Heart left ventricle (tissue), 16 donors: ENCODE measurements around the gene COA1. TPM values are rescaled to one million over a fixed set of nuclear protein-coding genes. Genes with fewer than 3 reads are reported as not detected.
"Not testable (repeated sequence)": the region's sequence is repeated elsewhere in the genome, so short reads cannot be mapped to it uniquely, and the experiment has no call there.

Experiments
- ATAC-seq, 4 donors: fragments of 200-7000 bp; cut with Tn5 transposase; one replicate each; pipeline ENCODE4 v1.9.1; 2020 to 2022; ENCODE audit warnings: moderate library complexity in 4 of 4, mild to moderate bottlenecking in 3 of 4, moderate number of reproducible peaks in 1 of 4
- DNase-seq, 5 donors: peaks; one replicate each; pipeline ENCODE4 v3.0.0-alpha.2; 2020
- H3K27ac ChIP-seq, 12 donors: fragments of 200-600 bp; sonication (generic) in 4 of 12; one replicate each; pipeline versions ENCODE4 v1.5.0 to v1.8.0; 2016 to 2022; ENCODE audit warnings: mild to moderate bottlenecking in 2 of 12
- H3K27me3 ChIP-seq, 9 donors: fragments of 200-600 bp; sonication (generic) in 2 of 9; one replicate each; pipeline versions ENCODE4 v1.5.1 to v1.8.0; 2016 to 2022; ENCODE audit warnings: mild to moderate bottlenecking in 3 of 9
- H3K36me3 ChIP-seq, 9 donors: fragments of 200-600 bp; sonication (generic) in 2 of 9; one replicate each; pipeline versions ENCODE4 v1.5.0 to v1.8.0; 2018 to 2022; ENCODE audit warnings: mild to moderate bottlenecking in 2 of 9
- H3K4me1 ChIP-seq, 12 donors: fragments of 200-600 bp; sonication (generic) in 4 of 12; one replicate each; pipeline versions ENCODE4 v1.5.0 to v1.8.0; 2016 to 2022; ENCODE audit warnings: mild to moderate bottlenecking in 3 of 12
- H3K4me3 ChIP-seq, 12 donors: fragments of 200-600 bp; sonication (generic) in 4 of 12; one replicate each; pipeline versions ENCODE4 v1.5.0 to v1.8.0; 2017 to 2022; ENCODE audit warnings: mild to moderate bottlenecking in 9 of 12, moderate library complexity in 4 of 12
- H3K9me3 ChIP-seq, 12 donors: fragments of 200-600 bp; sonication (generic) in 4 of 12; one replicate each; pipeline versions ENCODE4 v1.5.0 to v1.8.0; 2016 to 2022; ENCODE audit warnings: mild to moderate bottlenecking in 1 of 12
- POLR2A ChIP-seq, 2 donors: fragments of 450-650 bp; IDR thresholded peaks; one replicate each; pipeline ENCODE4 v1.6.1; 2017; ENCODE audit warnings: antibody characterized with exemption in 2 of 2, mild to moderate bottlenecking in 2 of 2, moderate library complexity in 2 of 2
- WGBS, 4 donors: extraction: QIAGEN DNeasy Blood & Tissue Kit in 2 of 4; methylation state at CpG; one replicate each; pipeline versions ENCODE4 v1.1.5 to v1.1.7; 2013 to 2018; 5-methylcytosine and 5-hydroxymethylcytosine counted together
- intact Hi-C, 10 donors: fragments of 100-400 bp; cut with DNase I; formaldehyde crosslinking; loops; one replicate each; pipeline versions ENCODE4 v1.11.1 to v1.14.2; 2022
- polyA plus RNA-seq, 2 donors: library from polyadenylated mRNA; stranded (reverse); fragments of 200-250 nt; gene quantifications; one replicate each; pipeline ENCODE4 v1.2.3, GENCODE V29; 2013
- total RNA-seq, 9 donors: library from RNA; depleted of rRNA in 2 of 9; stranded (reverse); fragments of >200 nt in 2 of 9; fragmentation: NEBNext Ultra II Directional in 3 of 9; extraction: Animal tissue kit (Norgen Biotek cat#: 25700) in 3 of 9; gene quantifications; one replicate each; pipeline versions ENCODE4 v1.1.0 to v1.2.4, GENCODE V29; 2016 to 2023
- TF ChIP-seq, protein P1 (sequence below), 12 donors: fragments of 200-600 bp; sonication (generic) in 4 of 12; IDR thresholded peaks; one replicate each; pipeline versions ENCODE4 v1.5.0 to v1.8.0; 2018 to 2022; ENCODE audit warnings: antibody characterized with exemption in 12 of 12, mild to moderate bottlenecking in 5 of 12
- donor health status: ischemic (EF 13 %, LVEDD 7.1; RV severe dilation, severe dysfunction).
- donor health status: healthy with polysubstance abuse.
- donor health status: DM: no; HTN: yes; CAD: no.
- donor health status: DM: no; HTN: no; CAD: no.
- donor health status: ischemic (EF 25% LVEDD 6.9; RV normal size, moderate dysfunction).
- donor health status: ischemic (EF 25% LVEDD 5.7; RV mildly dilated, moderate dysfunction).
- donor health status: healthy.
- donor health status: DM: yes; HTN: yes; CAD: no.
- donor health status: ischemic (EF 35%, LVEDD 5.7; RV mildly dilated, moderate dysfunction).
- donor health status: nonischemic (EF 11% LVEDD 7.7; RV severe dilation, severe dysfunction).
- donor health status: DM: yes; HTN: yes; CAD: no.
- donor health status: PGD.
- donor health status: ischemic (EF 29% LVEDD 5.4; RV normal size, mild dysfunction).
- donor health status: nonischemic (EF 23%, LVEDD 6.1; RV moderate dilation, normal function).

The COA1 gene
- total and polyA plus RNA-seq, 11 donors, result 57.5 to 81.2 (median 68.6) TPM

- no peak for TF ChIP-seq POLR2A (IDR thresholded peaks at IDR 0.05)
- TF ChIP-seq, protein P1, sequence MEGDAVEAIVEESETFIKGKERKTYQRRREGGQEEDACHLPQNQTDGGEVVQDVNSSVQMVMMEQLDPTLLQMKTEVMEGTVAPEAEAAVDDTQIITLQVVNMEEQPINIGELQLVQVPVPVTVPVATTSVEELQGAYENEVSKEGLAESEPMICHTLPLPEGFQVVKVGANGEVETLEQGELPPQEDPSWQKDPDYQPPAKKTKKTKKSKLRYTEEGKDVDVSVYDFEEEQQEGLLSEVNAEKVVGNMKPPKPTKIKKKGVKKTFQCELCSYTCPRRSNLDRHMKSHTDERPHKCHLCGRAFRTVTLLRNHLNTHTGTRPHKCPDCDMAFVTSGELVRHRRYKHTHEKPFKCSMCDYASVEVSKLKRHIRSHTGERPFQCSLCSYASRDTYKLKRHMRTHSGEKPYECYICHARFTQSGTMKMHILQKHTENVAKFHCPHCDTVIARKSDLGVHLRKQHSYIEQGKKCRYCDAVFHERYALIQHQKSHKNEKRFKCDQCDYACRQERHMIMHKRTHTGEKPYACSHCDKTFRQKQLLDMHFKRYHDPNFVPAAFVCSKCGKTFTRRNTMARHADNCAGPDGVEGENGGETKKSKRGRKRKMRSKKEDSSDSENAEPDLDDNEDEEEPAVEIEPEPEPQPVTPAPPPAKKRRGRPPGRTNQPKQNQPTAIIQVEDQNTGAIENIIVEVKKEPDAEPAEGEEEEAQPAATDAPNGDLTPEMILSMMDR (IDR thresholded peaks at IDR 0.05), result no peak
- Histone ChIP-seq H3K27me3 (no peaks in the 10 kb centered on the region), H3K4me1 (peaks cover 0 to 31% (median 0%) of the 10 kb centered on the region in 12 donors), H3K4me3 (no peak overlapping the region), H3K27ac (no peak overlapping the region), H3K9me3 (no peaks in the 10 kb centered on the region), H3K36me3 (peaks cover 0 to 58% (median 45%) of the 10 kb centered on the region in 9 donors)
- ATAC-seq (no peak), DNase-seq (no peak)
- intact Hi-C loops, result loop anchor here in 1 of 10 donors (5.0 kb wide), 1 partner anchor 42 kb away; no protein-coding TSS in a partner anchor
- 93 to 98% (median 96%) methylated on average over 3 of the region's 3 CpGs for WGBS, 4 donors
Measured at GRCh38 chr7:43600056-43600455, 129.3 kb downstream of the COA1 start.

- intact Hi-C loops, H3K9me3 ChIP-seq, ATAC-seq, DNase-seq, H3K27me3 ChIP-seq, H3K4me3 ChIP-seq, H3K27ac ChIP-seq: not testable (repeated sequence)
- WGBS, 4 donors, result 90 to 92% (median 91%) methylated on average over 5 of the region's 5 CpGs
- H3K4me1 ChIP-seq, result peaks cover 0 to 48% (median 0%) of the 10 kb centered on the region in 12 donors
- H3K36me3 ChIP-seq, result peaks cover 0 to 52% (median 41%) of the 10 kb centered on the region in 9 donors
Measured at GRCh38 chr7:43596426-43596825, 132.9 kb downstream of the COA1 start.

GRCh38 chr7:43594020-43594419 lies 135.3 kb downstream of the COA1 start:
- H3K9me3 ChIP-seq, result no peaks in the 10 kb centered on the region
- DNase-seq, result no peak
- peaks cover 0 to 61% (median 0%) of the 10 kb centered on the region in 12 donors for H3K4me1 ChIP-seq
- H3K27ac ChIP-seq, result no peak overlapping the region
- H3K4me3 ChIP-seq, result no peak overlapping the region
- intact Hi-C loops, result no loop called here
- H3K36me3 ChIP-seq, result peaks cover 0 to 33% (median 27%) of the 10 kb centered on the region in 9 donors
- TF ChIP-seq, protein P1 (IDR thresholded peaks at IDR 0.05), result no peak
- no peak for TF ChIP-seq POLR2A (IDR thresholded peaks at IDR 0.05)
- WGBS, 4 donors, result 86 to 97% (median 93%) methylated on average over 2 of the region's 2 CpGs
- no peak for ATAC-seq
- H3K27me3 ChIP-seq, result no peaks in the 10 kb centered on the region

DNA sequence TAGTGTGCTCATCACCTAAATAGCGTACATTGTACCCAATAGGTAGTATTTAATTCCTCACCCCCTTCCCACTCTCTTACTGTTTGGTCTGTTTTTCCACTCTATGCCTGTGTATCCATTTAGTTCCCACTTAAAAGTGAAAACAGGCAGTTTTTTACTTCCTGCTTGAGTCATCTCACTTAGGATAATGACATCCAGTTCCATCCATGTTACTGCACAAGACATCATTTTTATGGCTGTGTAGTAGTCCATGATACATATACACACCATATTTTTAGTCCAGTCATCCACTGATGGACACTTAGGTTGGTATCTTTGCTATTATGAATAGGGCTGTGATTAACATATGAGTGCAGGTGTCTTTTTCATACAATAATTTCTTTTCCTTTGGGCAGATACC lies 136.3 kb downstream of the COA1 start:
- Histone ChIP-seq H3K27ac (no peak overlapping the region), H3K27me3 (no peaks in the 10 kb centered on the region), H3K4me3 (no peak overlapping the region), H3K4me1 (peaks cover 0 to 68% (median 0%) of the 10 kb centered on the region in 12 donors), H3K9me3 (no peaks in the 10 kb centered on the region), H3K36me3 (peaks cover 0 to 23% (median 19%) of the 10 kb centered on the region in 9 donors)
- WGBS, 4 donors, result 97 to 100% (median 98%) methylated on average over 1 of the region's 1 CpG
- TF ChIP-seq, protein P1 (IDR thresholded peaks at IDR 0.05), result no peak
- no peak for TF ChIP-seq POLR2A (IDR thresholded peaks at IDR 0.05)
- intact Hi-C loops, result no loop called here
- DNase-seq, result no peak
- no peak for ATAC-seq

- H3K4me1 ChIP-seq, result peaks cover 0 to 68% (median 0%) of the 10 kb centered on the region in 12 donors
- no peaks in the 10 kb centered on the region for H3K9me3 ChIP-seq
- 96 to 98% (median 96%) methylated on average over 3 of the region's 3 CpGs for WGBS, 4 donors
- TF ChIP-seq, protein P1 (IDR thresholded peaks at IDR 0.05), result no peak
- no peak for TF ChIP-seq POLR2A (IDR thresholded peaks at IDR 0.05)
- ATAC-seq, result no peak
- DNase-seq, result no peak
- peaks cover 0 to 16% (median 12%) of the 10 kb centered on the region in 9 donors for H3K36me3 ChIP-seq
- no peak overlapping the region for H3K27ac ChIP-seq
- intact Hi-C loops, result no loop called here
- H3K27me3 ChIP-seq, result no peaks in the 10 kb centered on the region
- no peak overlapping the region for H3K4me3 ChIP-seq
Measured at GRCh38 chr7:43592326-43592725, 137.0 kb downstream of the COA1 start.
